ENCODE results near the gene OR2AE1. TPM values are rescaled to one million over a fixed set of nuclear protein-coding genes. Genes with fewer than 3 reads are reported as not detected.
A peak's percentile ranks its signal among the peaks of the same experiment; 100 is the strongest.
"Not testable (repeated sequence)": the region's sequence is repeated elsewhere in the genome, so short reads cannot be mapped to it uniquely, and the experiment has no call there.

Gene OR2AE1
- total and polyA plus RNA-seq, 7 experiments from 2014 or later = 0.41 to 0.70 (median 0.52) TPM; not detected in 3

GRCh38 chr7:99897322-99898022 lies 20.6 kb upstream of the OR2AE1 start:
- no peaks in the 10 kb centered on the region for H3K9me3 ChIP-seq (ENCODE audit: control insufficient read depth in 2 of 3, low read length in 3 of 3)
- H3K4me3 Mint-ChIP-seq = no peak overlapping the region
- peaks cover 3 to 11% (median 7%) of the 10 kb centered on the region in 7 donors for H3K4me1 Mint-ChIP-seq
- H3K27me3 ChIP-seq (ENCODE audit: control insufficient read depth in 2 of 2, insufficient read depth in 2 of 2, low read length in 2 of 2) = no peaks in the 10 kb centered on the region
- intact Hi-C loops (cut with micrococcal nuclease) = no loop called here
- H3K27me3 Mint-ChIP-seq = no peaks in the 10 kb centered on the region
- H3K9me3 Mint-ChIP-seq = peaks cover 0 to 2% (median 0%) of the 10 kb centered on the region in 11 donors
- POLR2A ChIA-PET = no interaction called here
- peak overlapping the region in 2 of 9 donors; percentile 43 to 65 for H3K27ac Mint-ChIP-seq
- H3K27ac ChIP-seq (ENCODE audit: low read depth, low read length) = no peak overlapping the region
- H3K4me1 ChIP-seq (ENCODE audit: control insufficient read depth in 2 of 2, insufficient read depth in 2 of 2, low read length in 2 of 2) = no peaks in the 10 kb centered on the region
- H3K4me3 ChIP-seq (ENCODE audit: low read length) = no peak overlapping the region
- no peak for ATAC-seq
- CTCF ChIA-PET = no interaction called here
- DNase-seq = no peak
- peaks cover 9 to 36% (median 12%) of the 10 kb centered on the region in 3 experiments for H3K36me3 ChIP-seq (ENCODE audit: control insufficient read depth in 2 of 3, insufficient read depth in 3 of 3, low read length in 3 of 3)
- H3K36me3 Mint-ChIP-seq = peaks cover 13 to 45% (median 32%) of the 10 kb centered on the region in 5 donors

- CTCF ChIA-PET = no interaction called here
Observed at GRCh38 chr7:99894738-99895137, 17.9 kb upstream of the OR2AE1 start.

GRCh38 chr7:99893280-99893679 lies 16.4 kb upstream of the OR2AE1 start:
- peaks cover 22 to 51% (median 44%) of the 10 kb centered on the region in 5 donors for H3K36me3 Mint-ChIP-seq
- CTCF ChIA-PET = no interaction called here
- H3K27ac Mint-ChIP-seq = peak overlapping the region in 2 of 9 donors; percentile 12 to 62

More at GRCh38 chr7:99894738-99895137, 17.9 kb upstream of the OR2AE1 start:
- Mint-ChIP-seq H3K36me3 (peaks cover 18 to 52% (median 37%) of the 10 kb centered on the region in 5 donors), H3K27me3 (no peaks in the 10 kb centered on the region), H3K27ac (peak overlapping the region in 1 of 9 donors; percentile 9), H3K4me1 (peaks cover 3 to 16% (median 7%) of the 10 kb centered on the region in 7 donors), H3K9me3 (peaks cover 0 to 12% (median 2%) of the 10 kb centered on the region in 11 donors), H3K4me3 (no peak overlapping the region)
- no peak for ATAC-seq
- H3K9me3 ChIP-seq (ENCODE audit: control insufficient read depth in 2 of 3, low read length in 3 of 3) = no peaks in the 10 kb centered on the region
- H3K4me1 ChIP-seq (ENCODE audit: control insufficient read depth in 2 of 2, insufficient read depth in 2 of 2, low read length in 2 of 2) = no peaks in the 10 kb centered on the region
- no peak overlapping the region for H3K27ac ChIP-seq (ENCODE audit: low read depth, low read length)
- POLR2A ChIA-PET = no interaction called here
- no peaks in the 10 kb centered on the region for H3K27me3 ChIP-seq (ENCODE audit: control insufficient read depth in 2 of 2, insufficient read depth in 2 of 2, low read length in 2 of 2)
- H3K4me3 ChIP-seq (ENCODE audit: low read length) = no peak overlapping the region
- no peak for DNase-seq
- peaks cover 5 to 37% (median 6%) of the 10 kb centered on the region in 3 experiments for H3K36me3 ChIP-seq (ENCODE audit: control insufficient read depth in 2 of 3, insufficient read depth in 3 of 3, low read length in 3 of 3)
- intact Hi-C loops (cut with micrococcal nuclease) = no loop called here

GRCh38 chr7:99890348-99890747 lies 13.5 kb upstream of the OR2AE1 start:
- ATAC-seq; H3K27ac ChIP-seq (ENCODE audit: low read depth, low read length); H3K4me1 ChIP-seq (ENCODE audit: control insufficient read depth in 2 of 2, insufficient read depth in 2 of 2, low read length in 2 of 2); H3K27me3 Mint-ChIP-seq; intact Hi-C loops (cut with micrococcal nuclease); H3K9me3 ChIP-seq (ENCODE audit: control insufficient read depth in 2 of 3, low read length in 3 of 3); POLR2A ChIA-PET; H3K27me3 ChIP-seq (ENCODE audit: control insufficient read depth in 2 of 2, insufficient read depth in 2 of 2, low read length in 2 of 2); DNase-seq; H3K4me1 Mint-ChIP-seq; H3K4me3 ChIP-seq (ENCODE audit: low read length); H3K4me3 Mint-ChIP-seq; H3K27ac Mint-ChIP-seq: not testable (repeated sequence)
- peaks cover 22 to 54% (median 47%) of the 10 kb centered on the region in 5 donors for H3K36me3 Mint-ChIP-seq
- H3K36me3 ChIP-seq (ENCODE audit: control insufficient read depth in 2 of 3, insufficient read depth in 3 of 3, low read length in 3 of 3) = peaks cover 5 to 31% (median 6%) of the 10 kb centered on the region in 3 experiments
- CTCF ChIA-PET = interaction anchor here (0.6 kb wide), 1 partner anchor 849 kb away, joined by 3 read pairs; no protein-coding TSS in a partner anchor
- H3K9me3 Mint-ChIP-seq = peaks cover 0 to 12% (median 2%) of the 10 kb centered on the region in 11 donors

More at GRCh38 chr7:99893280-99893679, 16.4 kb upstream of the OR2AE1 start:
- POLR2A ChIA-PET = no interaction called here
- no peak for ATAC-seq
- Histone ChIP-seq H3K36me3 (ENCODE audit: control insufficient read depth in 2 of 3, insufficient read depth in 3 of 3, low read length in 3 of 3) (peaks cover 5 to 36% (median 6%) of the 10 kb centered on the region in 3 experiments), H3K27me3 (ENCODE audit: control insufficient read depth in 2 of 2, insufficient read depth in 2 of 2, low read length in 2 of 2) (no peaks in the 10 kb centered on the region), H3K27ac (ENCODE audit: low read depth, low read length) (no peak overlapping the region), H3K4me3 (ENCODE audit: low read length) (no peak overlapping the region), H3K9me3 (ENCODE audit: control insufficient read depth in 2 of 3, low read length in 3 of 3) (no peaks in the 10 kb centered on the region), H3K4me1 (ENCODE audit: control insufficient read depth in 2 of 2, insufficient read depth in 2 of 2, low read length in 2 of 2) (no peaks in the 10 kb centered on the region)
- Mint-ChIP-seq H3K4me1 (peaks cover 3 to 16% (median 7%) of the 10 kb centered on the region in 7 donors), H3K27me3 (no peaks in the 10 kb centered on the region), H3K4me3 (no peak overlapping the region), H3K9me3 (peaks cover 0 to 12% (median 2%) of the 10 kb centered on the region in 11 donors)
- DNase-seq = no peak
- intact Hi-C loops (cut with micrococcal nuclease) = no loop called here

- Mint-ChIP-seq H3K9me3 (peaks cover 0 to 12% (median 2%) of the 10 kb centered on the region in 11 donors), H3K36me3 (peaks cover 22 to 52% (median 46%) of the 10 kb centered on the region in 5 donors)
- POLR2A ChIA-PET; H3K9me3 ChIP-seq (ENCODE audit: control insufficient read depth in 2 of 3, low read length in 3 of 3); H3K27ac Mint-ChIP-seq; H3K27me3 Mint-ChIP-seq; DNase-seq; H3K4me3 Mint-ChIP-seq; H3K27me3 ChIP-seq (ENCODE audit: control insufficient read depth in 2 of 2, insufficient read depth in 2 of 2, low read length in 2 of 2); H3K27ac ChIP-seq (ENCODE audit: low read depth, low read length); H3K4me1 ChIP-seq (ENCODE audit: control insufficient read depth in 2 of 2, insufficient read depth in 2 of 2, low read length in 2 of 2); CTCF ChIA-PET; H3K4me1 Mint-ChIP-seq; ATAC-seq; intact Hi-C loops (cut with micrococcal nuclease); H3K4me3 ChIP-seq (ENCODE audit: low read length): not testable (repeated sequence)
- peaks cover 5 to 31% (median 6%) of the 10 kb centered on the region in 3 experiments for H3K36me3 ChIP-seq (ENCODE audit: control insufficient read depth in 2 of 3, insufficient read depth in 3 of 3, low read length in 3 of 3)
Observed at GRCh38 chr7:99888366-99888765, 11.5 kb upstream of the OR2AE1 start.

- DNase-seq (no peak), ATAC-seq (no peak)
- Mint-ChIP-seq H3K27ac (no peak overlapping the region), H3K4me3 (no peak overlapping the region), H3K27me3 (no peaks in the 10 kb centered on the region), H3K36me3 (peaks cover 0 to 21% (median 12%) of the 10 kb centered on the region in 5 donors), H3K9me3 (no peaks in the 10 kb centered on the region), H3K4me1 (peaks cover 0 to 9% (median 6%) of the 10 kb centered on the region in 7 donors)
- ChIA-PET CTCF (no interaction called here), POLR2A (no interaction called here)
- Histone ChIP-seq H3K36me3 (ENCODE audit: control insufficient read depth in 2 of 3, insufficient read depth in 3 of 3, low read length in 3 of 3) (no peaks in the 10 kb centered on the region), H3K4me3 (ENCODE audit: low read length) (no peak overlapping the region), H3K27me3 (ENCODE audit: control insufficient read depth in 2 of 2, insufficient read depth in 2 of 2, low read length in 2 of 2) (no peaks in the 10 kb centered on the region), H3K4me1 (ENCODE audit: control insufficient read depth in 2 of 2, insufficient read depth in 2 of 2, low read length in 2 of 2) (no peaks in the 10 kb centered on the region), H3K9me3 (ENCODE audit: control insufficient read depth in 2 of 3, low read length in 3 of 3) (no peaks in the 10 kb centered on the region), H3K27ac (ENCODE audit: low read depth, low read length) (no peak overlapping the region)
- intact Hi-C loops (cut with micrococcal nuclease) = no loop called here
Observed at GRCh38 chr7:99881370-99881769, 4.5 kb upstream of the OR2AE1 start.

- ChIA-PET CTCF (no interaction called here), POLR2A (no interaction called here)
- Mint-ChIP-seq H3K4me3 (no peak overlapping the region), H3K9me3 (peaks cover 0 to 4% (median 0%) of the 10 kb centered on the region in 11 donors), H3K27ac (peak overlapping the region in 1 of 9 donors; percentile 9), H3K36me3 (peaks cover 0 to 18% (median 9%) of the 10 kb centered on the region in 5 donors), H3K4me1 (peaks cover 3 to 10% (median 5%) of the 10 kb centered on the region in 7 donors), H3K27me3 (no peaks in the 10 kb centered on the region)
- Histone ChIP-seq H3K4me3 (ENCODE audit: low read length) (no peak overlapping the region), H3K27ac (ENCODE audit: low read depth, low read length) (no peak overlapping the region), H3K27me3 (ENCODE audit: control insufficient read depth in 2 of 2, insufficient read depth in 2 of 2, low read length in 2 of 2) (no peaks in the 10 kb centered on the region), H3K9me3 (ENCODE audit: control insufficient read depth in 2 of 3, low read length in 3 of 3) (no peaks in the 10 kb centered on the region), H3K4me1 (ENCODE audit: control insufficient read depth in 2 of 2, insufficient read depth in 2 of 2, low read length in 2 of 2) (no peaks in the 10 kb centered on the region), H3K36me3 (ENCODE audit: control insufficient read depth in 2 of 3, insufficient read depth in 3 of 3, low read length in 3 of 3) (no peaks in the 10 kb centered on the region)
- ATAC-seq = no peak
- intact Hi-C loops (cut with micrococcal nuclease) = no loop called here
- DNase-seq = no peak
Observed at GRCh38 chr7:99876491-99876890, 342 bp downstream of the OR2AE1 start.
